GM13976 (cell line): ENCODE measurements around the gene IRS2.
"Not testable (repeated sequence)": the region's sequence is repeated elsewhere in the genome, so short reads cannot be mapped to it uniquely, and the experiment has no call there.

ENCODE experiments used
- DNase-seq: peaks from one replicate; pipeline ENCODE4 v3.0.0; 2012; ENCODE audit warnings: low spot score
- CTCF ChIP-seq: IDR thresholded peaks from 2 replicates; pipeline ENCODE4 v1.5.1; 2012; ENCODE audit warnings: borderline replicate concordance, mild to moderate bottlenecking; ENCODE audit not compliant: insufficient read depth; ENCODE audit errors: extremely low read depth, missing control alignments, control extremely low read depth
- in situ Hi-C: fragments of 300-500 bp; cut with MboI; formaldehyde crosslinking; loops from one replicate; pipeline ENCODE4 v1.12.0; 2022; ENCODE audit warnings: low sequenced_read_pairs, mixed read lengths, inconsistent platforms; ENCODE audit not compliant: unreplicated experiment

IRS2 gene

GRCh38 chr13:109786457-109787134, at the start of gene IRS2:
IRS2 (minus strand) TSS chr13:109786583; CDS start chr13:109786053, 530 bp downstream.
- DNase-seq = peak; percentile 79
- in situ Hi-C loops = no loop called here
- no peak for TF ChIP-seq CTCF

- TF ChIP-seq CTCF = no peak
- DNase-seq = no peak
- in situ Hi-C loops = no loop called here
Observed at GRCh38 chr13:109834973-109835720, 48.8 kb upstream of the IRS2 start.

- no peak for DNase-seq
- TF ChIP-seq CTCF = no peak
- in situ Hi-C loops = no loop called here
Observed at GRCh38 chr13:109833940-109834339, 47.6 kb upstream of the IRS2 start.

GRCh38 chr13:109833071-109833470, 46.7 kb upstream of the IRS2 start:
- TF ChIP-seq CTCF = no peak
- DNase-seq = no peak
- in situ Hi-C loops = no loop called here

- in situ Hi-C loops, DNase-seq: not testable (repeated sequence)
Observed at GRCh38 chr13:109828591-109829316, 42.4 kb upstream of the IRS2 start.

GRCh38 chr13:109823201-109823600, 36.8 kb upstream of the IRS2 start:
- in situ Hi-C loops, DNase-seq: not testable (repeated sequence)

GRCh38 chr13:109821103-109821502, 34.7 kb upstream of the IRS2 start:
- no peak for DNase-seq
- in situ Hi-C loops = no loop called here
- no peak for TF ChIP-seq CTCF
